ENCODE results near the gene GNPTG.

Gene GNPTG

GRCh38 chr16:1401758-1402154, 50.0 kb downstream of the GNPTG start:
- no peak for DNase-seq

GRCh38 chr16:1403036-1403435, 51.3 kb downstream of the GNPTG start:
- no peak for DNase-seq

- no peak for DNase-seq
Observed at GRCh38 chr16:1403733-1404132, 52.0 kb downstream of the GNPTG start.

- no peak for DNase-seq
Observed at GRCh38 chr16:1407753-1408152, 56.0 kb downstream of the GNPTG start.

GRCh38 chr16:1408171-1408837, 56.6 kb downstream of the GNPTG start:
- DNase-seq: peak; percentile 79

- no peak for DNase-seq
Observed at GRCh38 chr16:1412847-1413246, 61.1 kb downstream of the GNPTG start.
